Occipital lobe (tissue), 2 donors: ENCODE measurements around the gene WDTC1. TPM values are rescaled to one million over a fixed set of nuclear protein-coding genes. Genes with fewer than 3 reads are reported as not detected.

Experiments used
- DNase-seq: peaks from one replicate; lab custom pipeline; 2025; lab: John Stamatoyannopoulos, UW
- total RNA-seq: library from RNA; depleted of rRNA; stranded (reverse); fragments of >200 nt; gene quantifications from one replicate; pipeline ENCODE4 v1.2.3, GENCODE V29; 2014

WDTC1 gene
- total RNA-seq, 1 donor from 2014 or later, result 20.9 TPM

DNA sequence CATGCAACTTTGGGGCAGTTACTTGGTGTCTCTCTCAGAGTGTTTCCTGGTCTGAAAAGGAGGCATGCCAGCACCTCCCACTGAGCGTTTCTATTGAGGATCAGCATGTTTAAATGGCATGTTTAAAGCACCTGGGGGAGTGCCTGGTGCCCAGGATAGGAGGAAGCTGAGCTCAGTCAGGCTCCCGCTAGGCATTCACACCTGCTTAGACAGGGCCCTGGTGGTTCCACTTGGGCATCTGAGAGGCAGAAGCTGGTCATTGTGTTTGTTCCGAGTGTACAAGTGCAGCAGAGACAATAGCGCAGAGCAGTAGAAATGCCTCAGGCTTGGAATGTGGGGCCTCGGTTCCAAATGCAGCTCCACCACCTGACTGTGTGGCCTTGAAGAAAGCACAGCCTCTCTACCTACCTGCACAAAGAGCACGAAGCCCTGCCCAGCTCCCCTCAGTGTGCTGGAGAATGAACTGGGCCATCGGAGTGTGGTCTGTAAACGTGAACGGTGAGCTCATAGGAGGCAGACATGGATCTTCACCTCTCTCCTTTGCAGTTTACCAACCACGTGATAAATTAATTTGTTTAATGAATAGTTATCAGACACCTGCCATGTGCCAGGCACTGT lies 67.3 kb downstream of the WDTC1 start:
- DNase-seq, result no peak

DNA sequence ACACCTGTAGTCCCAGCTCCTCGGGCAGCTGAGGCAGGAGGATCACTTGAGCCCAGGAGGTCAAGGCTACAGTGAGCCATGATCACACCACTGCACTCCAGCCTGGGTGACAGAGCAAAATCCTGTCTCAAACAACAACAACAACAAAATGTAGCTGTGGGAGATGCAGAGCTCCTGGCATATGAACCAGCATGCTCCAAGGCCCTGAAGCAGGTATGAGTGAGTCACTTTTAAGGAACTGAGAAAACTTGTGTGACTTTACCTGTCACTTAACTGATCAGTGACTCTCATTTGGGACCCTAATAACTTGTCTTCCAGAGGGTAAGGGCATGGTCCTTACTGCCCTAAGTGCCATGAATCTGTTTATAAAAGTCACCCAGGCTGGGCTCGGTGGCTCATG lies 68.2 kb downstream of the WDTC1 start:
- no peak for DNase-seq

DNA sequence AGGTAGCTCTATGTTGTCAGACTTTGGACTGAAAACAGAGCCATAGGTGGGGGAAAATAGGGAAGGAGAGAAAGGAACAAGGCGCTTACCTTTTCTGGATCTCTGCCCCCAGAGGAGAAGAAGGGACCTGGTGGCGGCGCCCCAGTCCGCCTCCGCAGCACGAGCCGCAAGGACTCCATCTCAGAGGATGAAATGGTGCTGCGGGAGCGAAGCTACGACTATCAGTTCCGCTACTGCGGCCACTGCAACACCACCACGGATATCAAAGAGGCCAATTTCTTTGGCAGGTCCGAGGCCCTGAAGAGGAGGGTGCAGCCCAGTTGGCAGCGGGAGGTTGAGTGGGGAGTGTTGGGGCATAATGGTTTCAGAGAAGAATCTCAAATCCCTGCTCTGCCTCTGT lies 69.1 kb downstream of the WDTC1 start:
- no peak for DNase-seq

DNA sequence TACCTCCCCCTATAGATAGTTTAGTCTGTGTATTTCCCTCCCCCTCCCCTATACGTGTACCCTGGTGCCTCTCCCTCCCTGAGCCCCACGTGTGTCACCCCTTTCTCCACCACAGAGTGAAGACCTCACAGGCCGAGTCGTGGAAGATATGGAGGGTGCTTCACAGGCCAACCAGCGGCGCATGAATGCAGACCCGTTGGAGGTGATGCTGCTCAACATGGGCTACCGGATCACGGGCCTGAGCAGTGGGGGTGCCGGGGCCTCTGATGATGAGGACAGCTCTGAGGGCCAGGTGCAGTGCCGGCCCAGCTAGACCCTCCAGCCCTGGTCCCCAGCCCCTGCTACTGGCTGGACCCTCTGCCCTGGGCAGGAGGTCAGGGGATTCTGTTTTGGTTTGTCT lies 71.6 kb downstream of the WDTC1 start:
- DNase-seq, result no peak

DNA sequence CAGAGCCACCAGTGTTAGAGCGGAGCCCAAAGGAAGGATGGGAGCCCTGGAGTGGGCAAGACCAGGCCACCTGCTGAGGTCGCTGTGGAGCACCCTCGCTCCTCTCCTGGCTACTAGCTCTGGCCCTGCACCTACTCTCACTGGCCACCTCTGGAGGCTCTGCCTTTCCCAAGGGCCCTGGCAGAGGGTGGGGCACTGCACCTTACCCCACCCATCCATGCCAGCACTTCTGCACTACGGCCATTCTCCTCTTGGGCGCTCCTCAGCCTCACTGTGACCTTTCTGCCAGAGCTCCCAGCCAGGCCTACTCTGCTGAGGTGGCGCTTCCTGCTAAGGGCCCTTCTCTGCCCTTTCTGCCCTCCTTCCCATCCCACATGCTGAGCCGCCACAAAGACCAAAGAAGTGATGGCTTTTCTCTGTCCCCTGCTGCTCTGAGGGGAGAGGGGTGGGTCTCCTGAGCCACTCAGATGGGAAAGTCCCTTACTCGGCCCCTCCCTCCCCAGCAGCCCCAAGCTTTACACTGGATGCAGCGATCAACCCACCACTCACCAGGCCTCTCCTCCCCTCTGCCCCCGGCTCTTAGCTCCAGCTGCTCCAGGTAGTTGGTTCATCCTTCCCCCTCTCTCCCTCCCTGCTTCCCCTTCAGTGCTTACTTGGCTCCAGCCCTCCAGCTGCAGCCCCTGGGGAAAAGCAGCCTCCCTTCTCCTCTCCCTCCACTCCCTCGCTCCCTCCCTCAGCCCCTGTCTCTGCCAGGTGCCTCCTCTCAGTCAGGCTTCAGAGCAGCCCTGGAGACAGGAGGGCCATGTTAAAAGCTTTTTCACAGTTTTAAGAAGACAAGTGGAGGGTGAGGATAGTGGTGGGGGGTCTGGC lies 72.7 kb downstream of the WDTC1 start:
- no peak for DNase-seq

DNA sequence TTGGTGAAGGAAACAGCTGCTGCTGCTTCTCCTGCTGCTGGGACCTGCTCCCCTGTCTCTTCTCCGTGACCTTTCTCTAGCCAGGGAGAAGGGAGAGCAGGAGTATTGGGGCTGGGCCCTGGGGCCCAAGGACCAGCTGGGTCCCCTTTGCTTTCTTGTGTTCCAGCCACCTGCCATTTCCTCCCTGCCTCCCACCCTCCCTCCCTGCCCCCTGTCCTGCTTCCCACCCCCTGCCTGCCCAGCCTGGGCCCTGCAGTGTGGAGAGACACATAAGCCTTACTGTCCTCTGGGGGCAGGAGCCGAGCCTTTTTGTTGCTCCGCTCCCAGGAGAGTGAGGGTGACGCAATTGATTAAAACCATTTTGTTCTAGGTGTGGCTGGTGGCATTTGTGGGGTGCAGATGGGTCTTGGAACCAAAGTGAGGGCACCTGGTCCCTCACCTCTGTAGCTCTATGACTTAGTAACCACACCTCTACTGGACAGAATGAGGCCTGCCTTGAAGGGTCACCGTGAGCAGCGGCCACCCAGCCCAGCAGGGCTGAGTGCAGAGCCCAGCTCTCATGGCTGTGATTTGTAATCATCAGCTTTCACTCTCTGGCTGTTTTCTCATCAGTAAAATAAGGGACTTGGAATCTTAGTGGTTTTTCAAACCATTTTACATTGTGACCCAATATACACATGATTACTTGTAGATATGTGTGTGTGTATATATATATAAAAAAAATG lies 73.6 kb downstream of the WDTC1 start:
- DNase-seq, result no peak

DNA sequence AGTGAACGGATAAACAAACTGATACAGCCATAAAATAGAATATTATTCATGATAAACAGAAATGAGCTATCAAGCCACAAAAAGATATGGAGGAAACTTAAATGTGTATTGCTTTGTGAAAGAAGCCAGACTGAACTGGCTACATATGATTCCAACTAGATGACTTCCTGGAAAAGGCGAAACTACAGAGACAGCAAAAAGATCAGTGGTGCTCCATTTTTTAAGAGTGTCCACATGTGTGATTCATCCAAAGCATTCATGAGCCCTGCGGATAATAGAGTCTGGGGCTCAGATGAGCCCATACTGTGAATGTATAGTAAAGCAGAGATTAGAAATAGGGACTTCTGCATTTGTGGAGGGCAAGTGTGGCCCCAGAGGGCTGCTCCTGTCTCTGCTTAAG lies 79.7 kb downstream of the WDTC1 start:
- no peak for DNase-seq

DNA sequence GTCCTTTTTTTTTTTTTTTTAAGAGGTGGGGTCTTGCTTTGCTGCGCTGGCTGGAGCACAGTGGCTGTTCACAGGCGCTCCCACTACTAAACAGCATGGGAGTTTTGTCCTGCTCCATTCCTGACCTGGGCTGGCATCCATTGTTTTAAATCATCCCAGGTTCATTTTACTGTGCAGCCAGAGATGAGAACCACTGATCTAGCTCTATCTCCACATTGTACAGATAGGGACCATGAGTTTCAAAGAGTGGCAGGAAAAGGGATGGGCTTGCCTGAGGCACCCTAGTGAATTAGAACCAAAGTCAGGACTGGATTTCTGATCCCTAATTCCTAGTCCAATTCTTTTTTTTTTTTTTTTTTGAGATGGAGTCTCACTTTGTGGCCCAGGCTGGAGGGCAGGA lies 80.3 kb downstream of the WDTC1 start:
- no peak for DNase-seq

DNA sequence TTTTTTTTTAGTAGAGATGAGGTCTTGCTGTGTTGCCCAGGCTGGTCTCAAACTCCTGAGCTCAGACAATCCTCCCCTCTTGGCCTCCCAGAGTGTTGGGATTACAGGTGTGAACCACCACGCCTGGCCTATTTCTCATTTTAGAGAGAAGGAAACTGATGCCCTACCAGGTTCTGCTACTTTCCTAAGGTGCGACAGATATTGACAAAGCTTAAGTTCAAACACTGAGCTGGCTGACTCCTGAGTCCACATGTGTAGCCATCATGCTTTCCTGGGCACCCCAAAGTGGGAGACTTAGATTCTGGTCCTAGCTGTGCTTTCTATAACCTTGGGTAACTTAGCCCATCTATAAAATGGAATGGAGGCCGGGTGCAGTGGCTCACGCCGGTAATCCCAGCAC lies 82.4 kb downstream of the WDTC1 start:
- no peak for DNase-seq

DNA sequence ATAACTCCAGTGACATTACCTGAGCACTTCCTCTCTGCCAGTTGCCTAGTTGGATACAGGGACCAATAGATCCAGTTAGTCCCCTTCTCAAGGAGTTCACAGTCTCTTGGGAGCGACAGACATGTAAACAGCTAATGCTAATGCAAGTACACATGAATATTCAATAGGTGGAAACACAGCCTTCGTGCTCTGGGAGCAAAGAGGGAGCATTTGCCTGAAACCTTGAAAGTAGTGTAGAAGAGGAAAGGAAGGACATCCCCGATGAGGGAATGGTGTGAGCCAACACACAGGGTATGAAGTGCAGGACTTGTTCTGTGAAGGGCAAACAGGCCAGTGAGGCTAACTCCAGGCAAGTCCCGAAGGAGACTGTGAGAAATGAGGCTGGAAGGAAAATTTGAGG lies 83.7 kb downstream of the WDTC1 start:
- DNase-seq, result no peak

DNA sequence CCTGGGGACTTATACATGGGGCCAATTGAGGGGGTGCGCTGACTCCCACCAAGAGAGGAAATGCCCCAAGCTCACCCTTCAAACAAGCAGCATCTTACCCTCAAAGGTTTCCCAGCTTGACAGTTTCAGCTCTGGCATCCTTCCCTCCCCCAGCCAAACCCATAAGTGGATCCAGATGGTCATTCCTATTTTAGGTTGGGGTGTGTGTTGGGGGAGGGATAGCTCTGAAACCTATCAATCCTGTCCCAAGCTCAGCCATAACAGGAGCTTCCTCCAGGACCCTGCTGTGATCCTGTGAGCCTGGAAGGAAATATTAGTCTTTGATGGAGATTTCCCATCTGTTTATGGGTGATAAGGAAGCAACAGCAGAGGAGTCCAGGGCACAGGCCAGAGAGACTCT lies 84.2 kb downstream of the WDTC1 start:
- no peak for DNase-seq

DNA sequence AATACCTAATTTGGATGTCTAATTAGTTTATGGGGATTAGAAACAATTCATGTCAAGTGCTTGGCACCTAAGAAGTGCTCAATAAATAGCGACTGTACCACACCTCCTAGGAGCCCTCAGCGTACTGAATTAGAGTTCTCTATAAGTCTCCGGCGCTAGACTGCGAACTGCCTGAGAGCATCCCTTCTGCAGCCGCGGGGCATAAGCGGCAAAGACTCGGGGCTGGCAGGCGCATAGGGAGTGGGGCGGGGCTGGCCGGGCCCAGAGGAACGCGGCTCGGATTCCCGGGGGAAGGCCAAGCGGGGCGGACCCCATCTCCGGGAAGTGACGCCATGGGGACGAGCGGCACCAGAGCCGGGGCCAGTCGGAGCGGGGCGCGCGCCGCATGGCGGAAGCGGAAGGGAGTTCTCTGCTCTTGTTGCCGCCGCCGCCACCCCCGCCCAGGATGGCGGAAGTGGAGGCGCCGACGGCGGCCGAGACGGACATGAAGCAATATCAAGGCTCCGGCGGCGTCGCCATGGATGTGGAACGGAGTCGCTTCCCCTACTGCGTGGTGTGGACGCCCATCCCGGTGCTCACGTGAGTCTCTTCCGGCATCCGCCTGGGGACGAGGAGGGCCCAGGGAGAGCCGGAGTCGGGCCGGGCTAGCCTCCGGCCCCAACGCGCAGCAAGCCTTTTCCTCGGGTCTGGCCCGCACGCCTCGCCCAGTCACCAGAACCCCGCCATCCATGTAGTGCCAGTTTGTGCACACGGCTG lies 87.6 kb downstream of the WDTC1 start, which contains the start of gene TMEM222:
Gene TMEM222 (plus strand): TSS at position 351 of the 756 bp plus-strand sequence. CDS start 35 bp downstream, at position 386.
- DNase-seq, result peak; percentile 96

DNA sequence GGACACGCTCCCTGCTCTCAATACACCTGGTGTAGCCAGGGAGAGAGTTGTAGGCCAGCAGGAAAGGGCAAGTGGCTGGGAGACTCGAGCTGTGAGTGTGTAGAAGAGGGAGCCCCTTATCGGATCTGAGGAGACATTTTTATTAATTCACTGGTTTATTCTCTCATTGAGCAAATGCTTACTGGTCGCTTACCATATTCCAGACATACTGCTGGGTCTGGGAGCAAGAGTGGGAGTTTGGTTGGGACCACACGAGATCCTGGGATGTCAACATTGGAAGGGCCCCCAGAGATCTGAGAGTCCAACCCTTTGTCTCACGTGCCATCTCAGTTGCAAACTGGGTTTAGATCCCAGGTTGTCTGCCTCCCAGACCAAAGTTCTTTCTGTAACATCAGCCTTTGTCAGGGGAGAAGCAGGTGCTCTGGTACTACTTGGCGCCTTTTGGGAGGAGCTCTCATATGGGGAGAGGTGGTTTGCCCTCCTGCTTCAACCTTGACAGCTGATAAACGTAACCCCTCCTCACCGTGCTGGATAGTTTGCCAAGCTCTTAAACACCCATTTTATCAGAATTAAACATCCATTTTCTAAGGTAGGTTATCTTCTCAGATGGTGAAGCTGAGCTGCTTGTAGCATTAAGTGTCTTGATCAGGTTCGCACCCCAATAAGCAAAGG lies 88.3 kb downstream of the WDTC1 start:
- DNase-seq, result no peak

DNA sequence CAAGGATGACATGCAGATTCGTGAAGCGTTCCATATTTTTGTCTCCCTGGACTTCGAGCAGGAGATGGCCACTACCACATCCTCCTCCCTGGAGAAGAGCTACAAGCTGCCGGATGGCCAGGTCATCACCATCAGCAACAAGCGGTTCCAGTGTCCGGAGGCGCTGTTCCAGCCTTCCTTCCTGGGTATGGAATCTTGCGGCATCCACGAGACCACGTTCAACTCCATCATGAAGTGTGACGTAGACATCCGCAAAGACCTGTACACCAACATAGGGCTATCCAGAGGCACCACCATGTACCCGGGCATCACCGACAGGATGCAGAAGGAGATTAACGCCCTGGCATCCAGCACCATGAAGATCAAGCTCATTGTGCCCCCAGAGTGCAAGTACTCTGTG lies 90.9 kb downstream of the WDTC1 start:
- no peak for DNase-seq

DNA sequence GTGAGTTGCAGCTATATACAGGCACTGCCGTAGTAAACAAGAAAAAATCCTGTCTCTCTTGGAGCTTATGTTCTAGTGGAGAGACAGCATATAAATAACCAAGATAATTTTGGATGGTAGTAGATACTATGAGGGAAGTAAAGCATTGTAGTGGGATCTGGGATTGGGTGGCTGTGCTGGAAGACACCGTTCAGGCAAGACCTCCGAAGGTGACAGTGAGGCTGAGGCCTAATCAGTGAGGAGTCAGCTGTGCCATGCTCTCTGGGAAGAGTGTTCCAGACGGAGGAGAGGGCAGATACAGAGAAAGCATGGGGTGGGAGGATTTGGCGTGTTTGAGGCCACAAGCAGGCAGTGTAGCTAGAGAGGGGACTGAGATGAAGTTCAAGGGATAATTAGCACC lies 93.5 kb downstream of the WDTC1 start:
- no peak for DNase-seq

DNA sequence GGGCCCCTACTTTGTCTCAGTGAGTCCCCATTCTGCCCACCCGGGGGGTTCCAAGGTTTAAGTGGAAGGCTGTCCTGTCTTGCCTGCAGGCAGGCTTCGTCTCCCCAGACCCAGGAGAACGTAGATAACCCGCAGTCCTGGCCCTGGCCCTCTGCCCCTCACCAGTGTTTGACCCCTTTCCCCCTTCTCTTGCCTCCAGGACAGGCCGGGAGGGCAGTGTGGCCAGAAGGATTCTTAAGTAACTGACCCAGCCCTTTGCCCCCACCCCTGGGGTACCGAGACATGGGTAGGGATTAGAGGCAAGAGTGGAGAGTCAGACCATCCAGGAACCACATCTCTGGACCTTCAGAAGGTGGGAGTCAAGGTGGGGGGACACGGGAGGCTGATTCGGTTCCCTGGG lies 96.4 kb downstream of the WDTC1 start:
- DNase-seq, result no peak

DNA sequence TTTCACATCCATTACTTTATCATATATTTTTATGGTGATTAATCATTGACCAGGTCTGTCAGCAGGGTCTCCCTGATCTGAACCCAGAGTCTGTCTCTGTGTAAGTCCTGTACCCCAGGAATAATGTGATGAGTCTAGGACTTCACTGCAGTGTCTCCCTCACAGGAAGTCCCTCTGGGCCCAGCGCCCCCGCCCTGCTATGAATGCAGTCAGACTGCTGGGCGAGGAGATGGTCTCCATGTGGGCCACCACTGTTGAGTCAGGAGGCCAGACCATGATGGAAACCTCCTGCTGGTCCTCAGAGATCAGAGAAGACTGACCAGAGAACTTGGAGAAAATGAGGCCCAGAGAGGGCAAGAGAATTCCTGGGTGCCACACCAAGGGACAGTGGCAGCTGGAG lies 97.0 kb downstream of the WDTC1 start:
- DNase-seq, result no peak

DNA sequence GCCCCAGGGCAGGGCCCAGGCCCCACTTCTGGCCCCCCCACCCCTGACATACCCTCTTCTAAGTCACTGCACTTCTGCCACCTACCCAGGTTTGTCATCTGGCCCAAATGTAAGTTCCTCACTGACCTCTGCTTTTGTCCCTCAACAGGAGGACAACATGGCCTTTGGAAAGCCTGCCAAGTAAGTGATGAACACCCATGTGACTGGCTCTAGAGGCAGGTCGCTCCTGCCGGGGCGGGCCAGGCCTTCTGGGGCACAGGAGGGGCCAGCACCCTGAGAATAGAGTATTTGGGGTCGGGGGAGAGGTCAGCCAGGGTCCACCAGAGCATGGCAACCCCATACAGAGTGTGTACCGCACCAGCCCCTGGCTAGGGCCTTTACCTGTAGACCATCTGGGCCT lies 97.5 kb downstream of the WDTC1 start:
- no peak for DNase-seq

DNA sequence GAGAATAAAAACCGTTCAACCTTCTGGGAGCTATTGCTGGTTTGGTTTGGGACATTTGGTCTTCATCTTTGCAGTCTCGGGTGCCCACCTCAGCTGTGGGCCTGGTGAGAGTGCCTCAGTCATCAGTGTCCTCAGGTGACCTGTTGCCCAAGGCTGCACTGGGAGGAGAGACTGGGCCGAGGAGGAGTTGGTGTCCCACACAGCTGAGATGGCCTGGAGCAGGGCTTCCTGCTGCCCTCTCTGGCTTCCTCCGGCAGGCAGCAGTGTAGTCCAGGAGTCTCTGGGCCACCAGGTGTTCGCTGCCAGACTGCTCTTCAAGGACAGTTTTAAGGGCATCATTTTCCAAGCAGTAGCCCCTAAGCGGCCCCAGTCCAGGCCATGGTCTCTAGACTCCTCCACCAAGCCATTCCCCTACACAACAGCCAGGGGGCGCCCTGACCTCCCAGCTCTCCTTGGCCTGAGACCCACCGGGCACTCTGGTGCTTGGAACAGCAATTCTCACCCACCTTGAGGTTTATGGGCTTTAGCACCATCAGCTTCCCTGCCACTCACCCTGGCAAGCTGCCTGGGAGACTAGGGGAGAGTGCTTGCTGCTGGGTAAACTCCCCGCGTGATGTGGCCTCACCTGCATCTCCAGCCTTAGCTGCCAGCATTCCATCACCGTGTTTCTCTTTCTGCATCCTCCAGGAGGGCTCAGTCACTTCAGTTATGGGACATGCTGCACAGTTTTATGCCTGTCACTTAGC lies 98.3 kb downstream of the WDTC1 start:
- DNase-seq, result no peak

DNA sequence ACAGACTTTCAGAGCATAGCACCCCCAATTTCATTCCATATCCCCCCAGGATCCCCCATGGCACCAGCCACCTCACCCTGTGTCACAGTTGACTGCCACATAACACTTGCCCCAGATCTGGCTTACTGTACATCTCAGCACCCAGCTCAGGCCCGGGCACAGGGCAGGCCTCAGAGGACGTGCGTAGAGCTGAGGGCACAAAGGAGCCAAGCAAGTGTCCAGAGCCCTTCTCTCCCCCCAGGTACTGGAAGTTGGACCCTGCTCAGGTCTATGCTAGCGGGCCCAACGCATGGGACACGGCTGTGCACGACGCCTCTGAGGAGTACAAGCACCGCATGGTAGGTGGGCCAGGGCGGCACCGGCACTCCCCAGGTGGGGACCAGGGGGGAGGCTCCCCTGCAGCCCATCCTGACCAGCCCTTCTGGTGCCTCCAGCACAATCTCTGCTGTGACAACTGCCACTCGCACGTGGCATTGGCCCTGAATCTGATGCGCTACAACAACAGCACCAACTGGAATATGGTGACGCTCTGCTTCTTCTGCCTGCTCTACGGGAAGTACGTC lies 99.4 kb downstream of the WDTC1 start:
- DNase-seq, result no peak
